Measurements from ENCODE around the gene FGF14. TPM values are rescaled to one million over a fixed set of nuclear protein-coding genes. Genes with fewer than 3 reads are reported as not detected.

FGF14 gene
- total and polyA plus RNA-seq, 2 of the 4 experiments (the other 2 are of a cell fraction) = under 0.01 TPM; not detected in 1

GRCh38 chr13:102401265-102401664 lies 583 bp downstream of the FGF14 start:
- no peak for TF ChIP-seq RFX5 (IDR thresholded peaks at IDR 0.05; ENCODE audit: low read depth, low read length)
- no peak for TF ChIP-seq BHLHE40 (IDR thresholded peaks at IDR 0.05; ENCODE audit: low read depth, low read length)
- TF ChIP-seq USF2 (IDR thresholded peaks at IDR 0.05; ENCODE audit: low read depth, low read length) = no peak
- TF ChIP-seq CTCF (conservative IDR thresholded peaks at IDR 0.05; ENCODE audit: low read depth, low read length) = no peak
- TF ChIP-seq NFE2L2 (IDR thresholded peaks at IDR 0.05; ENCODE audit: low read depth, low read length) = no peak
- in situ Hi-C loops (cut with MboI; ENCODE audit: low sequenced_read_pairs) = no loop called here
- Histone ChIP-seq H3K9ac (ENCODE audit: low read depth, low read length) (no peak overlapping the region), H3K4me2 (ENCODE audit: low read depth, low read length) (peak overlapping the region; percentile 93), H2BK5ac (ENCODE audit: low read depth, low read length, poor library complexity, severe bottlenecking) (no peak overlapping the region), H3K27ac (ENCODE audit: insufficient read depth, low read length) (no peak overlapping the region), H3K4ac (ENCODE audit: low read depth, low read length) (no peak overlapping the region), H3K4me3 (ENCODE audit: insufficient read depth, low read depth, low read length) (peak overlapping the region; percentile 36), H2BK20ac (ENCODE audit: low read depth, low read length) (no peak overlapping the region), H4K8ac (ENCODE audit: low read depth in 2 of 2, low read length in 2 of 2) (no peak overlapping the region), H3K18ac (ENCODE audit: low read depth, low read length) (no peak overlapping the region), H2BK15ac (ENCODE audit: low read depth, low read length) (no peak overlapping the region), H4K91ac (ENCODE audit: insufficient read depth, low read depth, low read length) (no peak overlapping the region), H2AK9ac (replicated peaks; ENCODE audit: low read depth, low read length, poor library complexity) (no peak overlapping the region), H4K5ac (ENCODE audit: low read depth, low read length) (no peak overlapping the region), H3K56ac (ENCODE audit: extremely low read depth, insufficient read depth, low read length) (no peak overlapping the region), H3K9me1 (ENCODE audit: insufficient read depth, low read length) (no peaks in the 10 kb centered on the region), H3K36me3 (ENCODE audit: control insufficient read depth, insufficient read depth, low read length) (no peaks in the 10 kb centered on the region), H2AFZ (replicated peaks; ENCODE audit: low read length, poor library complexity) (no peak overlapping the region), H2BK120ac (ENCODE audit: low read depth, low read length) (no peak overlapping the region), H3K79me1 (ENCODE audit: low read depth in 1 of 2, low read length in 2 of 2) (no peaks in the 10 kb centered on the region), H3K27me3 (ENCODE audit: control insufficient read depth, insufficient read depth, low read length) (peaks cover 28% of the 10 kb centered on the region), H3K4me1 (ENCODE audit: control insufficient read depth, insufficient read depth, low read length) (peaks cover 3% of the 10 kb centered on the region), H4K20me1 (ENCODE audit: insufficient read depth, low read length) (no peaks in the 10 kb centered on the region), H3K14ac (replicated peaks; ENCODE audit: low read depth, low read length) (no peak overlapping the region), H3K23ac (ENCODE audit: low read depth, low read length) (0 out of 2 replicates have a peak overlapping the region, but pooled peaks have one; percentile 1), H2AK5ac (ENCODE audit: low read depth, low read length) (no peak overlapping the region), H3K9me3 (ENCODE audit: control insufficient read depth, insufficient read depth, low read length) (no peaks in the 10 kb centered on the region)
- BruUV-seq (replicated peaks) = no TSS peak
- POLR2A ChIA-PET (ENCODE audit: unreplicated experiment) = no interaction called here
- WGBS, 2 experiments (ENCODE audit: extremely low coverage in 2 of 2, insufficient read length in 1 of 2) = no CpG with 5 or more reads among the region's 7 CpGs
- dilution Hi-C loops (cut with HindIII; ENCODE audit: low sequenced_read_pairs, unreplicated experiment) = no loop called here
- intact Hi-C loops (cut with micrococcal nuclease) = no loop called here
- CTCF ChIA-PET = interaction anchor here (1.2 kb wide), 1 partner anchor 260 kb away, joined by 3 read pairs; no protein-coding TSS in a partner anchor
- DNase-seq = no peak
- no peak for ATAC-seq (ENCODE audit: low read depth)

All from IMR-90 (cell line).